Esophagus muscularis mucosa (tissue), 4 donors: ENCODE results near the gene AOX1. TPM values are rescaled to one million over a fixed set of nuclear protein-coding genes. Genes with fewer than 3 reads are reported as not detected.

Source experiments
- DNase-seq: peaks from one replicate; pipeline ENCODE4 v3.0.0-alpha.2; 2017; ENCODE audit errors: extremely low spot score
- H3K27ac ChIP-seq, 4 donors: fragments of 200-600 bp; sonication (generic); replicated peaks in 1 of 4; 1 replicate in 3 of 4; 2 replicates in 1 of 4; pipeline ENCODE4 v1.5.1; 2016 to 2019; ENCODE audit warnings: mild to moderate bottlenecking in 1 of 4
- H3K27me3 ChIP-seq, 4 donors: fragments of 200-600 bp; sonication (generic); one replicate each; pipeline versions ENCODE4 v1.5.1 to v1.6.0; 2016 to 2019
- H3K36me3 ChIP-seq, 4 donors: fragments of 200-600 bp; sonication (generic); one replicate each; pipeline ENCODE4 v1.5.1; 2016 to 2019
- H3K4me1 ChIP-seq, 4 donors: fragments of 200-600 bp; sonication (generic); one replicate each; pipeline ENCODE4 v1.5.1; 2016 to 2019
- H3K4me3 ChIP-seq, 4 donors: fragments of 200-600 bp; sonication (generic); 1 replicate in 2 of 4; 2 replicates in 2 of 4; pipeline ENCODE4 v1.5.1; 2016 to 2019; ENCODE audit warnings: mild to moderate bottlenecking in 4 of 4, moderate library complexity in 1 of 4
- H3K9me3 ChIP-seq, 4 donors: fragments of 200-600 bp; sonication (generic); 1 replicate in 3 of 4; 2 replicates in 1 of 4; pipeline ENCODE4 v1.5.1; 2016 to 2019
- EP300 ChIP-seq: sonication (generic); formaldehyde crosslinking; IDR thresholded peaks from one replicate; pipeline ENCODE4 v1.6.1; 2017; ENCODE audit warnings: antibody characterized with exemption
- POLR2A ChIP-seq: fragments of 450-650 bp; IDR thresholded peaks from one replicate; pipeline ENCODE4 v1.6.1; 2017; ENCODE audit warnings: antibody characterized with exemption, moderate library complexity, mild to moderate bottlenecking, low read depth
- POLR2AphosphoS5 ChIP-seq, 2 donors: sonication (generic); formaldehyde crosslinking; IDR thresholded peaks; one replicate each; pipeline ENCODE4 v1.6.1; 2017; ENCODE audit warnings: antibody characterized with exemption in 2 of 2
- WGBS: methylation state at CpG from one replicate; pipeline ENCODE4 v1.1.5; 2018; 5-methylcytosine and 5-hydroxymethylcytosine counted together
- intact Hi-C: fragments of 100-400 bp; cut with DNase I; formaldehyde crosslinking; loops from one replicate; pipeline ENCODE4 v1.15.1; 2023
- total RNA-seq, 4 donors: library from RNA; depleted of rRNA; stranded (reverse); fragments of >200 nt; gene quantifications; one replicate each; pipeline versions ENCODE4 v1.1.0 to v1.2.1, GENCODE V29; 2016
- TF ChIP-seq, protein P1 (sequence below), 3 experiments: fragments of 200-600 bp in 2 of 3; fragments of 450-650 bp in 1 of 3; sonication (generic) in 2 of 3; IDR thresholded peaks; one replicate each; pipeline ENCODE4 v1.5.1; 2017 to 2019; ENCODE audit warnings: antibody characterized with exemption in 3 of 3, mild to moderate bottlenecking in 2 of 3, moderate library complexity in 1 of 3

AOX1 gene
- total RNA-seq, 4 donors from 2014 or later, result 54.0 to 113 (median 81.9) TPM

DNA sequence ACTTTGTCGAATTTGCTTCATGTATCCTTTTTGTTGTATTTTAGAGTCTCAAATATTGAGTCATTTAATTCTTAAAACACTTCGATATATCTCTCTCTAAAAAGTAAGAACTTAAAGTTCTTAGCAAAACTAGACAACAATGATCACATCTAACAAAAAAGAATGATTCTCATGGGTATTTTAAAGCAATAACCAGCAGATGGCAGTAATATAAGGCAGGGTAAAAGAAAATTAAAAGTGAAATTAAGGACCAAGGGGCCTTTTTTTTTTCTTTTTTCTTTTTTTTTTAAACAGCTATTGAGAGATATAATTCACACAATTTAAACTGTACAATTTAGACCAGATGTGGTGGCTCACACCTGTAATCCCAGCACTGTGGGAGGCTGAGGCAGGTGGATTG is 9.9 kb upstream of the AOX1 start:
- intact Hi-C loops, result loop anchor here (2.0 kb wide), 1 partner anchor 125 kb away; no protein-coding TSS in a partner anchor
- Histone ChIP-seq H3K4me3 (no peak overlapping the region), H3K9me3 (no peaks in the 10 kb centered on the region), H3K36me3 (no peaks in the 10 kb centered on the region), H3K27me3 (no peaks in the 10 kb centered on the region), H3K27ac (no peak overlapping the region), H3K4me1 (no peaks in the 10 kb centered on the region)
- no peak for DNase-seq
- 95% methylated on average over 2 of the region's 2 CpGs for WGBS
- TF ChIP-seq POLR2AphosphoS5 (IDR thresholded peaks at IDR 0.05) (no peak), EP300 (no peak), POLR2A (no peak)
- TF ChIP-seq, protein P1, sequence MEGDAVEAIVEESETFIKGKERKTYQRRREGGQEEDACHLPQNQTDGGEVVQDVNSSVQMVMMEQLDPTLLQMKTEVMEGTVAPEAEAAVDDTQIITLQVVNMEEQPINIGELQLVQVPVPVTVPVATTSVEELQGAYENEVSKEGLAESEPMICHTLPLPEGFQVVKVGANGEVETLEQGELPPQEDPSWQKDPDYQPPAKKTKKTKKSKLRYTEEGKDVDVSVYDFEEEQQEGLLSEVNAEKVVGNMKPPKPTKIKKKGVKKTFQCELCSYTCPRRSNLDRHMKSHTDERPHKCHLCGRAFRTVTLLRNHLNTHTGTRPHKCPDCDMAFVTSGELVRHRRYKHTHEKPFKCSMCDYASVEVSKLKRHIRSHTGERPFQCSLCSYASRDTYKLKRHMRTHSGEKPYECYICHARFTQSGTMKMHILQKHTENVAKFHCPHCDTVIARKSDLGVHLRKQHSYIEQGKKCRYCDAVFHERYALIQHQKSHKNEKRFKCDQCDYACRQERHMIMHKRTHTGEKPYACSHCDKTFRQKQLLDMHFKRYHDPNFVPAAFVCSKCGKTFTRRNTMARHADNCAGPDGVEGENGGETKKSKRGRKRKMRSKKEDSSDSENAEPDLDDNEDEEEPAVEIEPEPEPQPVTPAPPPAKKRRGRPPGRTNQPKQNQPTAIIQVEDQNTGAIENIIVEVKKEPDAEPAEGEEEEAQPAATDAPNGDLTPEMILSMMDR (IDR thresholded peaks at IDR 0.05), result peak in 2 of 3 experiments; percentile 18 to 43

DNA sequence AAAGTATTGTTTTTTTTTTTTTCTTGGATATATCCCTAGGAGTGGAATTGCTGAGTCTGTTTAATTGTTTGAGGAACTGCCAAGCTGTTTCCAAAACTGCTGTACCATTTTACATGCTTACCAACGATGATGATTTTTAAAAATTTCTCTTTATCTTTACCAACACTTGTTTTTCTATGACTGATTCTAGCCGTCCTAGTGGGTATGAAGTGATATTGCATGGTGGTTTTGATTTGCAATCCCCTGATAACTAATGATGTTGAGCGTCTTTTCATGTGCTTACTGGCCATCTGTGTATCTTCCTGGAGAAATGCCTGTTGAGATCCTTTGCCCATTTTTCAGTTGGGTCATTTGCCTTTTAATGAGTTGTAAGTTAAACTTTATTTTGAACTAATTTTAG is 8.8 kb upstream of the AOX1 start:
- Histone ChIP-seq H3K27ac (no peak overlapping the region), H3K9me3 (no peaks in the 10 kb centered on the region), H3K36me3 (no peaks in the 10 kb centered on the region), H3K4me3 (no peak overlapping the region), H3K4me1 (no peaks in the 10 kb centered on the region), H3K27me3 (no peaks in the 10 kb centered on the region)
- TF ChIP-seq POLR2A, result no peak
- TF ChIP-seq, protein P1 (IDR thresholded peaks at IDR 0.05), result no peak
- no peak for TF ChIP-seq EP300
- no peak for TF ChIP-seq POLR2AphosphoS5 (IDR thresholded peaks at IDR 0.05)
- no peak for DNase-seq
- WGBS, result 91% methylated on average over 3 of the region's 3 CpGs
- intact Hi-C loops, result loop anchor here (2.0 kb wide), 1 partner anchor 124 kb away; no protein-coding TSS in a partner anchor

DNA sequence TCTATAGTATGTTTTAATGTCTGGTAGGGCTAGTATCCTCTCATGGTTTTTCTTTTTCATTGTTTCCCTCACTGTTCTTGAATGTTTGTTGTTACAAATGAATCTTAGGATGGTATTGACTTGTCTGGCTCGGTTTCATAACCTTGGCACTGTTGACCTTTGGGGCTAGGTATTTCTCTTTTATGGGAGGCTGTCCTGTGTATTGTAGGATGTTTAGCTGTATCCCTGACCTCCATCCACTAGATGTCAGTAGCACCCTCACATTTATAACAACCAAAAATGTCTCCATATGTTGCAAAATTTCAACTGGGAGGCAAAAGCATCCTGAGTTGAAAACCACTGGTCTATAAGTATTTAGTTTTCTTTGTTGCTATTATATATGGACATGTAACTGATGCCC is 7.0 kb upstream of the AOX1 start:
- no peak overlapping the region for H3K27ac ChIP-seq
- 70% methylated on average over 1 of the region's 1 CpG for WGBS
- TF ChIP-seq POLR2A, result no peak
- TF ChIP-seq, protein P1 (IDR thresholded peaks at IDR 0.05), result peak; percentile 19 to 48 (median 21)
- no peaks in the 10 kb centered on the region for H3K36me3 ChIP-seq
- H3K4me1 ChIP-seq, result no peaks in the 10 kb centered on the region
- intact Hi-C loops, result no loop called here
- DNase-seq, result no peak
- no peaks in the 10 kb centered on the region for H3K27me3 ChIP-seq
- no peak overlapping the region for H3K4me3 ChIP-seq
- no peaks in the 10 kb centered on the region for H3K9me3 ChIP-seq

DNA sequence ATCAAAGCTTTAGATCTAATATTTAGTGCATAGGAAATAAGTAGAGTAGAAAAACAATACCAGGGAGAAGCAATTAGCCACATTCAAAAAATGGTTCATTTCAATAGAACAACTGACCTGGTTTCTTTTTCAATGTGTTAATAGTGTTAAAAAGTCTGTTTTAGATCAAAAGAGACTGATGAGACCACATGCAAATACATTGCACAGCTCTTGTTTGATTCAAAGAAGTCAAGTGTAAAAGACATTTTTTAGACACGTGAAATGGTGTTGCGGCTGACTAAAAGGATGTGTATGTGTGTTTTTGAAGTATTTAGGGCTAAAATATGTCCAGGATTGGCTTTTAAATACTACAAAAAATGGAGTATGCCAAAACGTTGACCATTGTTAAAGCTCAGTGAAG is 1.2 kb upstream of the AOX1 start:
- Histone ChIP-seq H3K4me3 (no peak overlapping the region), H3K4me1 (peaks cover 0 to 27% (median 16%) of the 10 kb centered on the region in 4 donors), H3K36me3 (no peaks in the 10 kb centered on the region), H3K27ac (no peak overlapping the region), H3K27me3 (no peaks in the 10 kb centered on the region), H3K9me3 (no peaks in the 10 kb centered on the region)
- WGBS, result 92% methylated on average over 3 of the region's 3 CpGs
- intact Hi-C loops, result no loop called here
- no peak for TF ChIP-seq POLR2A
- TF ChIP-seq, protein P1 (IDR thresholded peaks at IDR 0.05), result no peak
- no peak for TF ChIP-seq EP300
- DNase-seq, result no peak

DNA sequence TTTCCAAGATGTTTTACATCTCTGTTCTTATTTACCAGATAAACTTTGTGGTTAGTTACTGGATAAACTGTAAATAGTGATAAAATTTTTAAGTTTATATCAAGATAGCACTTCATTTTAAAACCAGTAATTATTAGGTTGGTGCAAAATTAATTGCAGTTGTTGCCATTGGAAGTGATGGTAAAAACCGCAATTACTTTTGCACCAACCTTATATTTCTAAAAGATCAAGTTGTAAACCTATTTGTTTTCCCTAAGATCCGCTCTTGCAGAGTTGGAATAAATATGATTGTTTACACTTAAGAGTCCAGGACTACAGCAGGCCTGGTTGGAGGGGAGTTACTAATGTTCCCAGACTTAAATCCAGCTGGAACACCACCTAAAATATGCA is 479 bp upstream of the AOX1 start:
- Histone ChIP-seq H3K27me3 (no peaks in the 10 kb centered on the region), H3K4me1 (peaks cover 0 to 28% (median 17%) of the 10 kb centered on the region in 4 donors), H3K4me3 (peak overlapping the region; percentile 62 to 74 (median 64)), H3K9me3 (no peaks in the 10 kb centered on the region), H3K27ac (peak overlapping the region; percentile 70 to 85 (median 80)), H3K36me3 (no peaks in the 10 kb centered on the region)
- TF ChIP-seq EP300, result no peak
- TF ChIP-seq POLR2AphosphoS5 (IDR thresholded peaks at IDR 0.05), result no peak
- TF ChIP-seq, protein P1 (IDR thresholded peaks at IDR 0.05), result no peak
- no peak for TF ChIP-seq POLR2A
- intact Hi-C loops, result no loop called here
- 21% methylated on average over 2 of the region's 2 CpGs for WGBS
- DNase-seq, result no peak
